Activated CD8-positive, alpha-beta memory T cell treated with anti-CD3 and anti-CD28 coated beads for 24 hours (primary cell): Measurements from ENCODE around the gene TK2.

Experiments
- DNase-seq: peaks from one replicate; pipeline ENCODE4 v3.0.0-alpha.2; 2020

TK2 gene

DNA sequence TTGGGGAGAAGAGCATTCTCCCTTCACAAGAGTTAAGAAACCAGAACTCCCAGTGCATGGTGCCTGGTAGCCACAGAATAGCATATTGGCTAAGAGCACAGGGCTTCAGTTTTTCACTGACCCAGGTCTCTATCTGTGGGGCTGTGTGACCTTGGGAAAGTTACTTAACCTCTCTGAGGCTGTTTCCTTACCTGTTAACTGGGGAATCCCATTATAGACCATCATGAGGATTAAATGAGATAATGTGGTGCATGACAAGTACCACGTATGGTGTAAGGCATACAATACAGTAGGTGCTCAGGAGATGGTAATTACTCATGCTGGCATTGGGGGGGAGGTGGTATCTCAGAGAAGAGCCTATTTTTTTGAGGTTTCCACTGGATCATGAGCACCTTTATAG lies 89.2 kb downstream of the TK2 start:
- no peak for DNase-seq

DNA sequence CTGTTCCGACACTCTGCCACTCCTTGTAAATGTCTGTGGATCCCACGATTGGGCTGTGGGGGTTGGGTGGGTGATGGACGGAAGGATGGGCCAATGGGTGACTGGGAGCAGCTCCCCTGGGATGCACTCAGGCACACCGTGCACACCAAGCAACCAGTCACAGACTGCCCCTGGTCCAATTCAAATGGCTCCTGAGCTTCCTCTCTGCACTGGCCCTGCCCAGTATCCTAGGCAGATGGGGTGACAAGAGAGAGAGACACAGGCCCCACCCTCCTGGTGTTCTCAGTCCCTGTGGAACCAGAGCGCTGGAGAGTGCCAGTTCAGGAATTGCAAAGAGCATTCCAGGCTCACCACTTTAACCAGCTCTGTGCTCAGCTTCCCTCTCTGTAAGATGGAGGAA lies 90.0 kb downstream of the TK2 start:
- no peak for DNase-seq

DNA sequence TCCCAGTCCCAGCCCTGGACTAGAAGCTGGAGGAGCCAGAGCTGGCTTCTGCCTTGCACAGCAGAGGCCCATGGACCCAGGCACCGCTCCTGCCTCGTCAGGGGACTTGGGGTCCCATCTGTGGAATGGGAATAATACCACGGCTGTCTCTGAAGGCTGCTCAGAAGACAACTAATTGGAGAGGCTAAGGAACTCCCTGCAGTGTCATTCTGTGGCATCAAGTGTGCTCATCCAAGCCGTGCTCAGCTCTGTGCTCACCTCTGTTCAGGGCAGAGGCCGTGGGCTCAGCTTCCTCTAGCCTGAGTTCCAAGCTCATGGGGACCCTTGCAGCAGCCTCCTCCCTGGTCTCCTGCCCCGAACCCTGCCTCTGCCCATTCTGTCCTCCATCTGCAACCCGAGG lies 91.1 kb downstream of the TK2 start:
- no peak for DNase-seq

DNA sequence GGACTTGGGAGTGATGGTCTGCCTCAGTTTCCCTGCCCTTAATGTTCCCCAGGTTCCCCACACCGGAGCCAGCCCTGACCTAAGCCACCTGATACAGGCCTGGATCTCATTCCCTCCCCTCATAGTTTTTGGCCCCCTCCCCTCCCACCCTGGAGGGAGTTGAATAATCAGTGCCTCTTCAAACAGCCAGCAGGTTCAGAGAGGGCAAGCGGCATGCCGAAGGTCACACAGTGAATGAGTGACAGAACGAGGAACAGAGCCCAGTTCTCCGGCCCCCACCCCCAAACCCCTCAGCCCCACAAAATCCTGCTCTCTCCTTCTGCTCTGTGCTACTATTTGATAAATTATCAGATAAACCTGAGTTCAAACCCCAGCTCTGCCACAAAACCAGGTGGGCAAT lies 91.6 kb downstream of the TK2 start:
- DNase-seq = no peak
